NCI-H345 treated with DMSO at 0.1 percent for 48 hours (cell line): ENCODE measurements around the gene DPP10.
"Not testable (repeated sequence)": the region's sequence is repeated elsewhere in the genome, so short reads cannot be mapped to it uniquely, and the experiment has no call there.

Source experiments
- DNase-seq: peaks from one replicate; lab custom pipeline; 2025; ENCODE audit not compliant: unreplicated experiment; lab: John Stamatoyannopoulos, UW

DPP10 gene

DNA sequence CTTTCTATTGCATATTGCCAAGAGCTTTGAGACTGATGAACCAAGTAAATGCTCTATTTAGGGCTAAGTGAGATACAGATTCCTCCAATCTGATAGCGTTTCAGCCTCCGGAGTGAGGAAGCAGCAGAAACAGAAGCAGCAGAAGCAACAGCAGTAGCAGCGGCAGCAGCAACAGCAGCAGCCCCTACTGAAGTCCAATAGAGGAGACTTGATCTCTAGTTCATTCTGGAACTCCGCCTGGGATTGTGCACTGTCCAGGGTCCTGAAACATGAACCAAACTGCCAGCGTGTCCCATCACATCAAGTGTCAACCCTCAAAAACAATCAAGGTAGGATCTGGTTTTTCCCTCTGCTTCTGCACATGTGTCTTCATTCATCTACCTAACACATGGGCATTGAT is at the start of gene DPP10:
Gene DPP10, plus strand, starts transcription at position 132 of the 400 bp plus-strand sequence.
- no peak for DNase-seq

GRCh38 chr2:114400890-114401289 is 41.6 kb upstream of the DPP10 start:
- DNase-seq: no peak

DNA sequence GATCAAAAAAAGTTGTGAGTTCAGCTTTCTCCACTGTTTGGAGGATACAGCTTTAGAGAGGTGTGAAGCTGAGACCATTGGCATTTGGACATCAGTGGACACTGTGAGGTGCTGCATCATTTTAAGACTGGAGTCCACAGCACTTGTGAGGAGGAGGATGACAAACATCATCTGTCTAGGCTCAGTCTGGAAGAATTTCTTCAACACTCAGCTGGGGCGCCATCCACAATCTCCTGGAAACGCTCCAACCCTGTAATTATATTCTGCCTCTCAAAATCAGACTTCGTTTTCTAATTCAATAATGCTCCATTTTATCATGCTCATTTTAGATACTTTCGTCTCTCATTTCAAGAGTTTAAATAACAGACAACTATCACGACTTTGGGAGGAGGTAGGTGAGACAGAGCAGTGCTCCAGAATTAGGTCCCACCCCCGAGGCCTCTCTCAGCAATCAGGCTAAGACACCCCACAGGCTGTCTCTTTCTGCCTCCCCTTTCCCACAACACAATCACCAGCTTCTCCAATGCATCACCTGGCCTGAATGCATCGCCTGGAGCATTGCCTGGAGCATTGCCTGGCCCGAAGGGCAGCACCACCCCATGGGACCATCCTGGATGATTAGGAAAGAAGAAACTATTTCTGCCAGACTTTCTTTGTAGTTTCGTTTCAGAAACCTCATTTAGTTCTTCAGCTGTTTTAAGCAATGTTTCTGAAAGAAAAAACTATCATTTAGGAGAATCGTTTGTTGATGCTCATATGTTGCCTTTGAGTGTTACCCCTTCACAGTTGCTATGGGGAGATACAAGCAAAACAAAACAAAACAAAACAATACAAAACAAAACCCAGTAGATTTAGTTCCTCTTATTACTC is 37.0 kb upstream of the DPP10 start:
- no peak for DNase-seq

DNA sequence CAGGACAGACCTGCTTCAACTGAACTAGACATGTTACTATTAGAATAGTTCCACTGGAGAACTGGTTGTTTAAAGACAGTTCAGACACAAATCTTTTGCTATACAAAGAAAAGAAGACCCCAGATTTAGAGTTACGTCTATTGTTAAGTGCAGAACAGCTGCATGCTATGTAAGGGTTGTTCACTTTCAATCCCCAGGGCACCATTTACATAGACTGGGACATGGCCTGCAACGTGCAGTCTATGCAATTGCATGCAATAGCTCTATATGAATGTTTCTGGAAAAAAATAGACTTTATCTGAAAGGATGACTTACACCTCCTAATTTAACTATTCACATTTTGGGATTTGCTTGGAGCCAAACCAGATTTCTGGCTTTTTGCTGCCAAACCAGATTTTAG is 36.1 kb upstream of the DPP10 start:
- no peak for DNase-seq

DNA sequence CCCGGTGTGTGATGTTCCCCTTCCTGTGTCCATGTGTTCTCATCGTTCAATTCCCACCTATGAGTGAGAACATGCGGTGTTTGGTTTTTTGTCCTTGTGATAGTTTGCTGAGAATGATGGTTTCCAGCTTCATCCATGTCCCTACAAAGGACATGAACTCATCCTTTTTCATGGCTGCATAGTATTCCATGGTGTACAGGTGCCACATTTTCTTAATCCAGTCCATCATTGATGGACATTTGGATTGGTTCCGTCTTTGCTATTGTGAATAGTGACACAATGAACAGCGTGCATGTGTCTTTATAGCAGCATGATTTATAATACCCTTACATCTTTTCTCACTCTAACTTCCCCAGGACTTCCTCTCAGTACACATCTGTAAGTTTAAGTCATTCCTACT is 35.1 kb upstream of the DPP10 start:
- DNase-seq: not testable (repeated sequence)

DNA sequence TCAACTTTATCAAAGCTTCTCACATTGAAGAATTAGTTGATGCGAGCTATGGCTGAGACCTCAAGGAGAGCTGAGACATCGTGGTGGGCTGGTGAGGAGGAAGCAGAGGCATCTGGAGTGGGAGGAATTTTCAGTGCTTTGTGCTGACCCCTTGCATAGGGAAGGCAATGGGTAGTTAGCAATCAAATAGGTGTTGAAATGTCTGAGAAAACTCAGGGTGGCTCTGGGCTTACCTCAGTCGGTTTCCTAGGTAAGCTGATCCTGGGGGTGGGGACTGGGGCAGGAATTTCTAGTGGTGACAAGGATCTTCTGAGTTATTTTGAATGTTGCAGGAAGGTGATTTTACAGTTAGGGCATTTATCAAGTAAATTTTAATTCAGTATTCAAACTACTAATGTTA is 20.7 kb upstream of the DPP10 start:
- DNase-seq: no peak

DNA sequence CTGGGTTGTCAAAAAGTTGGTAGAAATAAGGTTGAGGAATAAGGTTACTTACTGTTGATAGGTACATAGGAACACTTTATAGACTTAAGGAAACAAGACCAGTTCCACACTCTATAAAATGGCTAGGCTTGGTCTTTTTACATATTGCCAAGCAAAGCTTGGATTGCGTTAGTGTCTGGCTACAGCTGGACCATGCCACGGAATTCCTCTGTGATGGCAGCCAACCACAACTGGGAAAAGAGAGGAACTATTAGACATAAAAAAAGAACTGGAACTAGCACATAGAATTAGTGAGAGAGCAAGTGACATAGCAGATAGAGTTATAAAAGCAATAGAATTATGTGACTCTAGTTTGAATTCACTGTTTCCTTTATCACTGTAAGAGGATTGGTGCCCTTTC is 17.7 kb upstream of the DPP10 start:
- no peak for DNase-seq

GRCh38 chr2:114426756-114427155 is 15.7 kb upstream of the DPP10 start:
- DNase-seq: no peak

- no peak for DNase-seq
Observed at GRCh38 chr2:114436329-114436728, 6.1 kb upstream of the DPP10 start.

GRCh38 chr2:114446571-114446970 is 4.1 kb downstream of the DPP10 start:
- no peak for DNase-seq

DNA sequence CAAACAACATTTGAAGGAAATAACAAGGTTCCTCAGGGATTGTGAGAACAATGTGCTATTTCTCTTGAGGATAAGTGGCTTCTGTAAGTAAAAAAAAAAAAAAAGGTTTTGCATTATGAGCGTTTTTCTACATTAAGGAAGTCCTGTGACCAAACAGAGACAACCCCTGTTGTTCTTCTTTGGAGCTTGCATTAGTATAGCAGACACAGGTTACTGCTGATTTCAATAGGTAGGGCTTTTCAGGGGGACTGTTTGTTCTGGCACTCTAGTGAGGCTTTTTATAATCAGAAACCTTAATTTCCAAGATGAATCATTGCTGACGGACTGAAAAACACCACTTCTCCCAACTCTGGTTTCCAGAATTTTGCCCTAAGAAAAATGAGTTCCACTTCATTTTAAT is 8.2 kb downstream of the DPP10 start:
- DNase-seq: no peak

- no peak for DNase-seq
Observed at GRCh38 chr2:114456566-114456965, 14.1 kb downstream of the DPP10 start.

DNA sequence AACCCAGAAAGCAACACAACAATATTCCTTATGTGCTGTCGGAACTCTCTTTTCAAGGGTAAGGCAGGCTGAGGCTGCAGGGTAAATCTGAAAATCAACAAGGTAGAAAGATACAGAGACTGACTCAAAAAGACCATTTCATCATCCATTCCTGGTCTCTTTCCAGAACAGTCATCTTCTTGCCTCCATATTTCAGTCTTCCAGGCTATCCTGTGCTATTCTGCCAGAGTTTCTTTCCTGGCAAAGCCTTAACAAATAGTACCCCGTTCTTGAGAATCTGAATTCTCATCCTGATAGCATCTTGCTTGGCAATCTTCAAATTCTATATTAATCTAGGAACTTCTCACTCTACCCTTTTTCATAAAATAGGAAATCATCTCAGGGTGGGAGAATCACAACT is 15.5 kb downstream of the DPP10 start:
- DNase-seq: no peak

GRCh38 chr2:114461116-114461515 is 18.7 kb downstream of the DPP10 start:
- DNase-seq: no peak

GRCh38 chr2:114464961-114465706 is 22.7 kb downstream of the DPP10 start:
- no peak for DNase-seq

GRCh38 chr2:114468343-114468742 is 25.9 kb downstream of the DPP10 start:
- no peak for DNase-seq

DNA sequence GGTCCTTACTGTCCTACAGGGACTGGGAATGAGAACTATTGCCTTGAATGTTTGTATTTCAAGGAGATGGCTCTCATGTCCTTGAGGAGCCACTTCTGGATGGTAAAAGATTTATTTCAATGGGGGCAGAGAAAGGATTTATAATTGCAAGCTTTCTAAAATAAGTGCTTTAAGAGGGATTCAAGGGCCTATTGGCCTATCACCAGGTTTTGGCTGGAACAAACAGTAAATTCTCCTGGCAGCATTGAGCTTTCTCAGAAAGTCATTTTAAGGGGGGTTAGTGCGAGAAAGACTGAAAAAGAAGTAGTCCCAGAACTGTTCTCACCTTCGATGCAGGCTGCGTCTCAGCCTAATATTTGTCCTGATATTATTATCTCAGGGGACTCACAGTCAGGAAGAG is 29.8 kb downstream of the DPP10 start:
- DNase-seq: no peak

- no peak for DNase-seq
Observed at GRCh38 chr2:114472726-114473125, 30.3 kb downstream of the DPP10 start.

DNA sequence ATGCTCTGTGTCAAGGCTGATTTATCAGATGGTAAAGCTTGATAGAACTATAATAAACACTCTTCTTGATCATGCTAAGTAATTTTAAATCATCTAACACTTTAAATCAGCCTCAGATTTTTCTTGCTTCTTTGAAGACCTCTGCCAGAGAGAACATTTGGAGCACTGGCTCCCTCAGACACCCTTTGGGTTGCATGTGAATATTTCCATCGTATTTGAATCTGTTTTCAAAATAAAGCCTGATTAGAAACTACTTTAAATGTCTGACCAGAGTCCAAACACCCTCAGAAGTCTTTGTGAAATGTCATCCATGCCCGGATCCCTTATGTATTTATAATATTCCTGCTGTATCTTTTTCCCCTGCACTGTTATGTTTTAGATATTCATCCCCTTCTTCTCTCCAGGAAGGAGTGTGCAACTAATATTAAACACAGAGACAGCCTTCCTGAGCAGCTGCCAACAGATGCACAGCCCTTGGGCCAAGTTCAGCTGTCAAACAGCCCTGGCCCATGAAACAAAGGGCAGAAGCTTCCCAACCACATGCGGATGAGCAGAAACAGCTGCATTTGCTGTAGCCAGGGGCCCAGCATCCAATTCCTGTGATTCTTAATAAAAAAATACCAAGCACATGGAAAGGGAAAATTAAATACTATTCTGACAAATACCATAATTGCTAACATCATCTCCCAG is 46.5 kb downstream of the DPP10 start:
- DNase-seq: no peak

DNA sequence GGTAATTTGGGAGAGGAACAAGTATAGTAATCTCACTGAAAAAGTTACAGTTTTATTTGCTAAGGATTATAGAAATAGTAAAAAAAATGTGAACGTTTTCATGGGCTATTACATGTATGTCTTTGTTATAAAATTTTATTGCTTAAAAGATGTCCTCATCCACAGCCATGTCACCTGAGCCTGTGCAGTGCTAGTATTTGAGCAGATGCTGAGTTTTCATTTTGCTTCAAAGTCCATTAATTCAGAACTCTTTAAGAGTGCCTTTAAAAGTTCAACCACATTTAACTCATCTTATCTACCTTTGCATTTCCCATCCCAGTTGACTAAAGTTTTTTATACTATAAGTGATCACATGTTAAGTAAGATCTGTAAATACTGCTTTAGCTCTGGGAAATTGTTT is 52.6 kb downstream of the DPP10 start:
- no peak for DNase-seq

GRCh38 chr2:114496959-114497358 is 54.5 kb downstream of the DPP10 start:
- DNase-seq: no peak

DNA sequence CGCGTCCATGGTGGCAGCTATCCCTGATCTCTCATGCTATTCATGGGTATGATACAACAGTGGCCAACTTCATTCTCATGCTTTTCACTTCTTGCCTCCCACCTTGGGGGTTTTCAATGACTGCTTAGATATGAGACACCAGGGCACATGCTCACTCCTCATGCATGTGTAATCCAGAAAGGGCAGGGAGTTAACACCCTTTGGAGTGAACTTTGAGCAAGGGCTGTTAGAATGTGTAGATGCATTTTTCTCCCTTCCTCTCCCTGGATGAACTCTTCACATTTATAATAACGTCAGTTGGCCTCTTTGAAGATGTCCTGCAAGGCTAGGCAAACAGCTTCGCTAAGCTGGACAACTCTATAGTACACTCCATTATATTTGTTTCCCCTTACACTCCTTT is 56.7 kb downstream of the DPP10 start:
- DNase-seq: no peak
